ENCODE results near the gene ABCA4.
A peak's percentile ranks its signal among the peaks of the same experiment; 100 is the strongest.

ABCA4 gene

GRCh38 chr1:94084547-94084946, 36.4 kb downstream of the ABCA4 start:
- H3K4me1 Mint-ChIP-seq: no peaks in the 10 kb centered on the region
- no peak for ATAC-seq
- H3K36me3 Mint-ChIP-seq: no peaks in the 10 kb centered on the region
- no peak overlapping the region for H3K27ac Mint-ChIP-seq
- H3K9me3 Mint-ChIP-seq: no peaks in the 10 kb centered on the region
- no peak for DNase-seq (ENCODE audit: low spot score in 2 of 2)
- H3K4me3 Mint-ChIP-seq: no peak overlapping the region

GRCh38 chr1:94084085-94084484, 36.9 kb downstream of the ABCA4 start:
- Mint-ChIP-seq H3K27ac (no peak overlapping the region), H3K4me3 (no peak overlapping the region), H3K36me3 (no peaks in the 10 kb centered on the region), H3K9me3 (no peaks in the 10 kb centered on the region), H3K4me1 (no peaks in the 10 kb centered on the region)
- ATAC-seq (no peak), DNase-seq (ENCODE audit: low spot score in 2 of 2) (no peak)

- ATAC-seq (no peak), DNase-seq (ENCODE audit: low spot score in 2 of 2) (no peak)
- Mint-ChIP-seq H3K27ac (no peak overlapping the region), H3K4me3 (no peak overlapping the region), H3K36me3 (no peaks in the 10 kb centered on the region), H3K9me3 (no peaks in the 10 kb centered on the region), H3K4me1 (no peaks in the 10 kb centered on the region)
Measured at GRCh38 chr1:94083681-94084080, 37.3 kb downstream of the ABCA4 start.

GRCh38 chr1:94081566-94082344, 39.2 kb downstream of the ABCA4 start:
- ATAC-seq (peak; percentile 32), DNase-seq (ENCODE audit: low spot score in 2 of 2) (no peak)
- no peaks in the 10 kb centered on the region for H3K9me3 Mint-ChIP-seq
- H3K4me3 Mint-ChIP-seq: no peak overlapping the region
- H3K4me1 Mint-ChIP-seq: no peaks in the 10 kb centered on the region
- no peaks in the 10 kb centered on the region for H3K36me3 Mint-ChIP-seq
- H3K27ac Mint-ChIP-seq: no peak overlapping the region

GRCh38 chr1:94079989-94080388, 41.0 kb downstream of the ABCA4 start:
- ATAC-seq (no peak), DNase-seq (ENCODE audit: low spot score in 2 of 2) (no peak)
- Mint-ChIP-seq H3K4me1 (no peaks in the 10 kb centered on the region), H3K36me3 (no peaks in the 10 kb centered on the region), H3K9me3 (no peaks in the 10 kb centered on the region), H3K4me3 (no peak overlapping the region), H3K27ac (no peak overlapping the region)

GRCh38 chr1:94079080-94079940, 41.6 kb downstream of the ABCA4 start:
- Mint-ChIP-seq H3K4me3 (no peak overlapping the region), H3K27ac (no peak overlapping the region), H3K9me3 (no peaks in the 10 kb centered on the region), H3K4me1 (no peaks in the 10 kb centered on the region), H3K36me3 (no peaks in the 10 kb centered on the region)
- DNase-seq (ENCODE audit: low spot score in 2 of 2) (no peak), ATAC-seq (no peak)

- no peak for ATAC-seq
- DNase-seq (ENCODE audit: low spot score in 2 of 2): no peak
- Mint-ChIP-seq H3K36me3 (no peaks in the 10 kb centered on the region), H3K9me3 (no peaks in the 10 kb centered on the region), H3K4me1 (peaks cover 5% of the 10 kb centered on the region), H3K27ac (no peak overlapping the region), H3K4me3 (no peak overlapping the region)
Measured at GRCh38 chr1:94072840-94073522, 48.0 kb downstream of the ABCA4 start.

- Mint-ChIP-seq H3K4me3 (no peak overlapping the region), H3K4me1 (peaks cover 5% of the 10 kb centered on the region), H3K27ac (no peak overlapping the region), H3K36me3 (no peaks in the 10 kb centered on the region), H3K9me3 (no peaks in the 10 kb centered on the region)
- no peak for ATAC-seq
- DNase-seq (ENCODE audit: low spot score in 2 of 2): no peak
Measured at GRCh38 chr1:94071976-94072375, 49.0 kb downstream of the ABCA4 start.

- no peak for ATAC-seq
- H3K9me3 Mint-ChIP-seq: no peaks in the 10 kb centered on the region
Measured at GRCh38 chr1:94071391-94071790, 49.6 kb downstream of the ABCA4 start.

GRCh38 chr1:94070865-94071264, 50.1 kb downstream of the ABCA4 start:
- no peaks in the 10 kb centered on the region for H3K9me3 Mint-ChIP-seq
- ATAC-seq (no peak), DNase-seq (ENCODE audit: low spot score in 2 of 2) (no peak)
- H3K4me1 Mint-ChIP-seq: peaks cover 5% of the 10 kb centered on the region
- H3K36me3 Mint-ChIP-seq: no peaks in the 10 kb centered on the region
- no peak overlapping the region for H3K27ac Mint-ChIP-seq
- H3K4me3 Mint-ChIP-seq: no peak overlapping the region

More at GRCh38 chr1:94071391-94071790, 49.6 kb downstream of the ABCA4 start:
- Mint-ChIP-seq H3K27ac (no peak overlapping the region), H3K4me3 (no peak overlapping the region), H3K36me3 (no peaks in the 10 kb centered on the region), H3K4me1 (peaks cover 5% of the 10 kb centered on the region)
- DNase-seq (ENCODE audit: low spot score in 2 of 2): no peak

- DNase-seq (ENCODE audit: low spot score in 2 of 2) (no peak), ATAC-seq (no peak)
- Mint-ChIP-seq H3K4me3 (no peak overlapping the region), H3K4me1 (peaks cover 5% of the 10 kb centered on the region), H3K9me3 (no peaks in the 10 kb centered on the region), H3K27ac (no peak overlapping the region), H3K36me3 (no peaks in the 10 kb centered on the region)
Measured at GRCh38 chr1:94069919-94070285, 51.0 kb downstream of the ABCA4 start.

- Mint-ChIP-seq H3K27ac (no peak overlapping the region), H3K4me3 (no peak overlapping the region), H3K4me1 (peaks cover 5% of the 10 kb centered on the region), H3K36me3 (no peaks in the 10 kb centered on the region), H3K9me3 (no peaks in the 10 kb centered on the region)
- DNase-seq (ENCODE audit: low spot score in 2 of 2) (no peak), ATAC-seq (no peak)
Measured at GRCh38 chr1:94068999-94069918, 51.7 kb downstream of the ABCA4 start.

GRCh38 chr1:94068096-94068998, 52.6 kb downstream of the ABCA4 start:
- H3K4me1 Mint-ChIP-seq: peaks cover 5% of the 10 kb centered on the region
- H3K36me3 Mint-ChIP-seq: no peaks in the 10 kb centered on the region
- DNase-seq (ENCODE audit: low spot score in 2 of 2) (no peak), ATAC-seq (peak; percentile 44)
- H3K9me3 Mint-ChIP-seq: no peaks in the 10 kb centered on the region
- no peak overlapping the region for H3K4me3 Mint-ChIP-seq
- no peak overlapping the region for H3K27ac Mint-ChIP-seq

- no peak overlapping the region for H3K27ac Mint-ChIP-seq
- DNase-seq (ENCODE audit: low spot score in 2 of 2): no peak
- H3K36me3 Mint-ChIP-seq: no peaks in the 10 kb centered on the region
- no peaks in the 10 kb centered on the region for H3K4me1 Mint-ChIP-seq
- ATAC-seq: no peak
- no peak overlapping the region for H3K4me3 Mint-ChIP-seq
- no peaks in the 10 kb centered on the region for H3K9me3 Mint-ChIP-seq
Measured at GRCh38 chr1:94067196-94067595, 53.8 kb downstream of the ABCA4 start.

All from stimulated activated effector memory CD8-positive, alpha-beta T cell treated with anti-CD3 and anti-CD28 coated beads, Interleukin-12 subunit alpha, Interleukin-12 subunit beta, amount 100 ng/mL, for 72 hours (primary cell).